ENCODE data around the gene HS6ST3. TPM values are rescaled to one million over a fixed set of nuclear protein-coding genes. Genes with fewer than 3 reads are reported as not detected.

Gene HS6ST3
- total RNA-seq, 1 experiment from 2014 or later: 0.11 TPM

DNA sequence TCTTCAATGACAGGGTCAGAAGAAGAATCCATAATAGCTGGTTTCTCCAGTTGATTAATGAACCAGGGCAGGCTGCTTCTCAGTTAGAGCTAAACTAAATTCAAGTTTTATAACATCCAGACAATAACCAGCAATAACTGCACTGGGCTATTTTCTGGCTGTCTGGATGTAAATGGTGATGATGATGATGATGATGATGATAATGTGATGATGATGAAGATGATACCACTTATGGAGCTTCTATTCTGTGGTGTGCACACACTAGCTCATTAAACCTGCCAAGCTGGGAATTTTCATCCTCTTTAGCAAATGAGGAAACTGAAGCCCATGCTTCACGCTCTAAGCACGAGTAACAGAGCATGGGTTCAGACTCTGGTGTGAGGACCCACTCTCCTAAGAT, 772.2 kb downstream of the HS6ST3 start:
- Histone ChIP-seq H3K4me2 (ENCODE audit: low read length) (no peak overlapping the region), H3K4me1 (ENCODE audit: insufficient read depth, low read length) (no peaks in the 10 kb centered on the region), H3K9me3 (ENCODE audit: low read length) (no peaks in the 10 kb centered on the region), H3K79me2 (ENCODE audit: low read length) (no peaks in the 10 kb centered on the region), H3K36me3 (ENCODE audit: low read depth, low read length) (no peaks in the 10 kb centered on the region), H3K4me3 (ENCODE audit: low read length) (no peak overlapping the region), H3K27me3 (ENCODE audit: low read length) (peaks cover 12% of the 10 kb centered on the region), H4K20me1 (ENCODE audit: low read length) (no peaks in the 10 kb centered on the region), H3K27ac (ENCODE audit: low read length) (no peak overlapping the region), H3K9ac (ENCODE audit: low read length) (no peak overlapping the region), H3F3A (ENCODE audit: low read length, unreplicated experiment) (no peaks in the 10 kb centered on the region), H3K9me2 (replicated peaks; ENCODE audit: low read length) (no peaks in the 10 kb centered on the region), H2AFZ (ENCODE audit: low read length) (no peak overlapping the region)
- ChIA-PET CTCF (no interaction called here), POLR2A (ENCODE audit: unreplicated experiment) (interaction anchor here (0.6 kb wide), 1 partner anchor 20 kb away, joined by 15 read pairs; no protein-coding TSS in a partner anchor)
- no TSS peak for BruUV-seq (replicated peaks)
- intact Hi-C loops (cut with micrococcal nuclease): no loop called here
- ATAC-seq (no peak), DNase-seq (no peak)
- TF ChIP-seq CTCF (conservative IDR thresholded peaks at IDR 0.05; ENCODE audit: low read depth, low read length) (no peak), EZH2 (IDR thresholded peaks at IDR 0.05; ENCODE audit: low read length, unreplicated experiment) (no peak), EZH2phosphoT487 (IDR thresholded peaks at IDR 0.05; ENCODE audit: borderline replicate concordance, low read length) (no peak)

DNA sequence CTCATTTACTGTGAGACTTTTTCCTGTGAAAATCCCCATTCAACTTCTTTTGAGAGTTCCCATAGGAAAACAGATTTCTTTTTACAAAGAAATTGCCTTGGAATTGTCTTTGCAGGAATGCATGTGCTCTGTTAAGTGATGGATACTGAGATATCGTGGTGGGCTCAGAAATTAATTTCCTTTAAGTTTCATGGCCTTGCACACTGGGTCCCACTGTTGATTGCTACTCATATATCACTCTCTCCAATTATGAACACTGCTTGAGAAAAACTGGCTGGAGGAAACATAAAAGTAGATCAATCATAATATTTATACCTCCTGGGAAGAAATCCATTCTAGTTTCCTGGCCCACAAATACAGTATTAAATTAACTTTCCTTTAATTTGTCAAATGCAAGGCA, 773.1 kb downstream of the HS6ST3 start:
- Histone ChIP-seq H3K36me3 (ENCODE audit: low read depth, low read length) (no peaks in the 10 kb centered on the region), H3K9me3 (ENCODE audit: low read length) (no peaks in the 10 kb centered on the region), H3K27me3 (ENCODE audit: low read length) (peaks cover 12% of the 10 kb centered on the region), H3K27ac (ENCODE audit: low read length) (no peak overlapping the region), H3F3A (ENCODE audit: low read length, unreplicated experiment) (no peaks in the 10 kb centered on the region), H3K79me2 (ENCODE audit: low read length) (no peaks in the 10 kb centered on the region), H3K4me3 (ENCODE audit: low read length) (no peak overlapping the region), H2AFZ (ENCODE audit: low read length) (no peak overlapping the region), H3K4me1 (ENCODE audit: insufficient read depth, low read length) (no peaks in the 10 kb centered on the region), H3K9me2 (replicated peaks; ENCODE audit: low read length) (no peaks in the 10 kb centered on the region), H4K20me1 (ENCODE audit: low read length) (no peaks in the 10 kb centered on the region), H3K4me2 (ENCODE audit: low read length) (no peak overlapping the region), H3K9ac (ENCODE audit: low read length) (no peak overlapping the region)
- no TSS peak for BruUV-seq (replicated peaks)
- POLR2A ChIA-PET (ENCODE audit: unreplicated experiment): no interaction called here
- intact Hi-C loops (cut with micrococcal nuclease): no loop called here
- ATAC-seq (no peak), DNase-seq (no peak)
- CTCF ChIA-PET: no interaction called here
- TF ChIP-seq CTCF (conservative IDR thresholded peaks at IDR 0.05; ENCODE audit: low read depth, low read length): no peak
- no peak for TF ChIP-seq EZH2phosphoT487 (IDR thresholded peaks at IDR 0.05; ENCODE audit: borderline replicate concordance, low read length)
- no peak for TF ChIP-seq EZH2 (IDR thresholded peaks at IDR 0.05; ENCODE audit: low read length, unreplicated experiment)

GRCh38 chr13:96871469-96871868, 781.6 kb downstream of the HS6ST3 start:
- Histone ChIP-seq H3K27ac (ENCODE audit: low read length) (no peak overlapping the region), H3K27me3 (ENCODE audit: low read length) (0 out of 2 replicates have a peak, but pooled peaks cover 6% of the 10 kb centered on the region), H3K79me2 (ENCODE audit: low read length) (no peaks in the 10 kb centered on the region), H3K9me2 (replicated peaks; ENCODE audit: low read length) (no peaks in the 10 kb centered on the region), H3K4me1 (ENCODE audit: insufficient read depth, low read length) (no peaks in the 10 kb centered on the region), H3K4me2 (ENCODE audit: low read length) (no peak overlapping the region), H3K4me3 (ENCODE audit: low read length) (no peak overlapping the region), H4K20me1 (ENCODE audit: low read length) (no peaks in the 10 kb centered on the region), H3K36me3 (ENCODE audit: low read depth, low read length) (no peaks in the 10 kb centered on the region), H3K9me3 (ENCODE audit: low read length) (no peaks in the 10 kb centered on the region), H3F3A (ENCODE audit: low read length, unreplicated experiment) (no peaks in the 10 kb centered on the region), H3K9ac (ENCODE audit: low read length) (no peak overlapping the region), H2AFZ (ENCODE audit: low read length) (no peak overlapping the region)
- no TSS peak for BruUV-seq (replicated peaks)
- ATAC-seq (no peak), DNase-seq (no peak)
- intact Hi-C loops (cut with micrococcal nuclease): no loop called here
- ChIA-PET POLR2A (ENCODE audit: unreplicated experiment) (no interaction called here), CTCF (no interaction called here)
- TF ChIP-seq CTCF (conservative IDR thresholded peaks at IDR 0.05; ENCODE audit: low read depth, low read length): no peak

Measured in PC-3 (cell line).